HCT116 (cell line): Measurements from ENCODE around the gene MUSTN1.

Experiments used
- EZH2phosphoT487 ChIP-seq: fragments of 200-600 bp; IDR thresholded peaks from 2 replicates; pipeline ENCODE4 v1.6.1; 2018; ENCODE audit warnings: antibody characterized with exemption, borderline replicate concordance
- JUND ChIP-seq: IDR thresholded peaks from 2 replicates; pipeline ENCODE4 v1.6.1; 2012
- POLR2A ChIP-seq: IDR thresholded peaks from 2 replicates; pipeline ENCODE4 v1.7.0; 2011; ENCODE audit warnings: borderline replicate concordance; ENCODE audit not compliant: insufficient read depth, insufficient read length; ENCODE audit errors: extremely low read depth
- POLR2AphosphoS5 ChIP-seq: IDR thresholded peaks from 2 replicates; pipeline ENCODE4 v1.6.1; 2011; ENCODE audit warnings: mild to moderate bottlenecking, low read depth, low read length, moderate library complexity
- SIN3A ChIP-seq: IDR thresholded peaks from 2 replicates; pipeline ENCODE4 v1.6.1; 2012; ENCODE audit warnings: low read depth
- SP1 ChIP-seq: IDR thresholded peaks from 2 replicates; pipeline ENCODE4 v1.6.1; 2012; ENCODE audit warnings: low read depth
- SRF ChIP-seq: IDR thresholded peaks from 2 replicates; pipeline ENCODE4 v1.6.1; 2012; ENCODE audit warnings: low read depth
- TCF7L2 ChIP-seq: IDR thresholded peaks from 2 replicates; pipeline ENCODE4 v1.7.0; 2011; ENCODE audit warnings: borderline replicate concordance, inconsistent platforms; ENCODE audit not compliant: insufficient read depth, insufficient read length; ENCODE audit errors: extremely low read depth
- ZNF274 ChIP-seq: fragments of 200-500 bp; sonication (Bioruptor generic); IDR thresholded peaks from 2 replicates; pipeline ENCODE4 v1.6.1; 2014; ENCODE audit warnings: mild to moderate bottlenecking, low read depth, low read length, inconsistent platforms
- TF ChIP-seq, protein P1 (sequence below): IDR thresholded peaks from 2 replicates; pipeline ENCODE4 v1.6.1; 2012
- TF ChIP-seq, protein P2 (sequence below), 3 experiments: fragments of 200-600 bp in 1 of 3; sonication (generic) in 1 of 3; IDR thresholded peaks in 2 of 3; conservative IDR thresholded peaks in 1 of 3; 2 replicates each; pipeline ENCODE4 v1.5.1; 2012 to 2017; ENCODE audit warnings: low read depth in 2 of 3, low read length in 2 of 3, antibody characterized with exemption in 1 of 3, borderline replicate concordance in 1 of 3, control low read depth in 1 of 3, mild to moderate bottlenecking in 1 of 3, mixed read lengths in 1 of 3, mixed run types in 1 of 3, moderate library complexity in 1 of 3; ENCODE audit not compliant: insufficient read depth in 1 of 3

DNA sequence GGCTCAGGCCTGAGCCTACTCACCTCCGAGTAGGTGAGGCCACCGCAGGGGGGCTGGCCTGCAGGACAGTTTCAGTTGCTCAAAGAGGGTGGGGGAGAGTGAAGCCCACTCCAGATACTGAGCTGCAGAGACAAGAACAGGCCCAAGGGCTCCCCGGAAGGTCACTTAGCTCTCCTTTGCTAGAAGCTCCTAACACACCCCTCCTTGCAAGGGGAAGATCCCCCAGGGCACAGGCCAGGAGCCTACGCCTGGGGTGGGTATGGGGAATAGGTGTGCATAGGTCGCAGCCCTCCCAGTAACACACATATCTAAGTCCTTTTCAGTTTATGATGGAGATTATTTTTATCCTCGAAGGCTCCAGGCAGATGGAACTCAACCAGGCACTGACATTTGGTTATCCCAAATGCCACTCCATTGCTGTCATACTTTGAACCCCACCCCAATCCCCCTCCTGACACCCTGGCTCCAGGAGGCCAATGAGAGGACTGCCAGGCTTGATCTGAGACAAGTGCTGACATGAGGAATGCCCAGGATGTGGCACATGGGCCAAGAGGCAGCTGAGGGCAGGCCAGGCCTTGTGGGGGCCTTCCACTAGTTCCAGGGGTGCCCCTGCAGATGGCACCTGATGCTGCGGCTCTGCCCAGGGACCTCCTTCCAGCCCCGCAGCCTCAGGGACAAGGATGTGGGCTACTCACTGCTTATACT lies 1.1 kb upstream of the MUSTN1 start:
- TF ChIP-seq POLR2A (no peak), JUND (no peak), POLR2AphosphoS5 (no peak), SIN3A (no peak), TCF7L2 (no peak), EZH2phosphoT487 (no peak), SRF (no peak), ZNF274 (no peak), SP1 (no peak)
- TF ChIP-seq, protein P1, sequence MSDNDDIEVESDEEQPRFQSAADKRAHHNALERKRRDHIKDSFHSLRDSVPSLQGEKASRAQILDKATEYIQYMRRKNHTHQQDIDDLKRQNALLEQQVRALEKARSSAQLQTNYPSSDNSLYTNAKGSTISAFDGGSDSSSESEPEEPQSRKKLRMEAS = no peak
- TF ChIP-seq, protein P2, sequence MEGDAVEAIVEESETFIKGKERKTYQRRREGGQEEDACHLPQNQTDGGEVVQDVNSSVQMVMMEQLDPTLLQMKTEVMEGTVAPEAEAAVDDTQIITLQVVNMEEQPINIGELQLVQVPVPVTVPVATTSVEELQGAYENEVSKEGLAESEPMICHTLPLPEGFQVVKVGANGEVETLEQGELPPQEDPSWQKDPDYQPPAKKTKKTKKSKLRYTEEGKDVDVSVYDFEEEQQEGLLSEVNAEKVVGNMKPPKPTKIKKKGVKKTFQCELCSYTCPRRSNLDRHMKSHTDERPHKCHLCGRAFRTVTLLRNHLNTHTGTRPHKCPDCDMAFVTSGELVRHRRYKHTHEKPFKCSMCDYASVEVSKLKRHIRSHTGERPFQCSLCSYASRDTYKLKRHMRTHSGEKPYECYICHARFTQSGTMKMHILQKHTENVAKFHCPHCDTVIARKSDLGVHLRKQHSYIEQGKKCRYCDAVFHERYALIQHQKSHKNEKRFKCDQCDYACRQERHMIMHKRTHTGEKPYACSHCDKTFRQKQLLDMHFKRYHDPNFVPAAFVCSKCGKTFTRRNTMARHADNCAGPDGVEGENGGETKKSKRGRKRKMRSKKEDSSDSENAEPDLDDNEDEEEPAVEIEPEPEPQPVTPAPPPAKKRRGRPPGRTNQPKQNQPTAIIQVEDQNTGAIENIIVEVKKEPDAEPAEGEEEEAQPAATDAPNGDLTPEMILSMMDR (IDR thresholded peaks at IDR 0.05 in 2 of 3, conservative IDR thresholded peaks at IDR 0.05 in 1 of 3; ENCODE audit: borderline replicate concordance in 1 of 3, insufficient read depth in 1 of 3, low read depth in 2 of 3, low read length in 2 of 3) = no peak
